AG04449 (cell line): ENCODE data around the gene PLA2G2D.

Source experiments
- CTCF ChIA-PET: fragments of 350-600 bp; formaldehyde crosslinking; extraction: SDS; loops from one replicate; lab custom pipeline; 2021; ENCODE audit warnings: antibody characterized with exemption; lab: Yijun Ruan, JAX
- POLR2A ChIA-PET: fragments of 400-600, 350-600 bp; formaldehyde crosslinking; extraction: SDS; loops from one replicate; lab custom pipeline; 2020; ENCODE audit warnings: antibody characterized with exemption, inconsistent platforms; lab: Yijun Ruan, JAX
- DNase-seq: peaks from one replicate; pipeline ENCODE4 v3.0.0-alpha.2; 2010; ENCODE audit warnings: low read depth, low spot score
- H3K4me3 ChIP-seq: 2 replicates; pipeline ENCODE4 v1.5.1; 2011; ENCODE audit warnings: low read depth, mild to moderate bottlenecking, control low read depth, low read length
- TF ChIP-seq, protein P1 (sequence below): IDR thresholded peaks from one replicate; pipeline ENCODE4 v1.5.1; 2011; ENCODE audit warnings: mild to moderate bottlenecking, moderate library complexity, low read length, control low read depth, inconsistent platforms; ENCODE audit not compliant: insufficient read depth; ENCODE audit errors: missing control alignments

The PLA2G2D gene

DNA sequence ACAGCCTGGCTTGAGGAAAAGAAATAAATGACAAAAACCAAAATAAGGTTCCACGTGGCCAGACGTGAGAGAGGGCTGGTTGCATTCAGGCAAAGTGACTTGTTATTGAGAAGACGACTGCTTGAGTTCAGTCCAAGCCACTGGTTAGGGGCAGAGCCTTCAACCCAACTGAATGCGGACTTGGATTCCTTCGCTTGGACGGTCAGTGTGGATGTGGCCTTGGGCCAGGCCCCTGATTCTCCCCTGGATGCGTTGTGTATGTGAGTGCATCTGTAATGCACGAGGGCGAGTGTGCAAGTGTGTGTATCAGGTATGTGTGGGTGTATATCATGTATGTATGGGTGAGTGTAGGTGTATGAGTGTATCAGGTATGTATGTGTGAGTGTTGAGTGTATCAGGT, 21.7 kb upstream of the PLA2G2D start:
- DNase-seq, result no peak
- ChIA-PET CTCF (no interaction called here), POLR2A (no interaction called here)
- TF ChIP-seq, protein P1, sequence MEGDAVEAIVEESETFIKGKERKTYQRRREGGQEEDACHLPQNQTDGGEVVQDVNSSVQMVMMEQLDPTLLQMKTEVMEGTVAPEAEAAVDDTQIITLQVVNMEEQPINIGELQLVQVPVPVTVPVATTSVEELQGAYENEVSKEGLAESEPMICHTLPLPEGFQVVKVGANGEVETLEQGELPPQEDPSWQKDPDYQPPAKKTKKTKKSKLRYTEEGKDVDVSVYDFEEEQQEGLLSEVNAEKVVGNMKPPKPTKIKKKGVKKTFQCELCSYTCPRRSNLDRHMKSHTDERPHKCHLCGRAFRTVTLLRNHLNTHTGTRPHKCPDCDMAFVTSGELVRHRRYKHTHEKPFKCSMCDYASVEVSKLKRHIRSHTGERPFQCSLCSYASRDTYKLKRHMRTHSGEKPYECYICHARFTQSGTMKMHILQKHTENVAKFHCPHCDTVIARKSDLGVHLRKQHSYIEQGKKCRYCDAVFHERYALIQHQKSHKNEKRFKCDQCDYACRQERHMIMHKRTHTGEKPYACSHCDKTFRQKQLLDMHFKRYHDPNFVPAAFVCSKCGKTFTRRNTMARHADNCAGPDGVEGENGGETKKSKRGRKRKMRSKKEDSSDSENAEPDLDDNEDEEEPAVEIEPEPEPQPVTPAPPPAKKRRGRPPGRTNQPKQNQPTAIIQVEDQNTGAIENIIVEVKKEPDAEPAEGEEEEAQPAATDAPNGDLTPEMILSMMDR, result no peak
- H3K4me3 ChIP-seq, result no peak overlapping the region

DNA sequence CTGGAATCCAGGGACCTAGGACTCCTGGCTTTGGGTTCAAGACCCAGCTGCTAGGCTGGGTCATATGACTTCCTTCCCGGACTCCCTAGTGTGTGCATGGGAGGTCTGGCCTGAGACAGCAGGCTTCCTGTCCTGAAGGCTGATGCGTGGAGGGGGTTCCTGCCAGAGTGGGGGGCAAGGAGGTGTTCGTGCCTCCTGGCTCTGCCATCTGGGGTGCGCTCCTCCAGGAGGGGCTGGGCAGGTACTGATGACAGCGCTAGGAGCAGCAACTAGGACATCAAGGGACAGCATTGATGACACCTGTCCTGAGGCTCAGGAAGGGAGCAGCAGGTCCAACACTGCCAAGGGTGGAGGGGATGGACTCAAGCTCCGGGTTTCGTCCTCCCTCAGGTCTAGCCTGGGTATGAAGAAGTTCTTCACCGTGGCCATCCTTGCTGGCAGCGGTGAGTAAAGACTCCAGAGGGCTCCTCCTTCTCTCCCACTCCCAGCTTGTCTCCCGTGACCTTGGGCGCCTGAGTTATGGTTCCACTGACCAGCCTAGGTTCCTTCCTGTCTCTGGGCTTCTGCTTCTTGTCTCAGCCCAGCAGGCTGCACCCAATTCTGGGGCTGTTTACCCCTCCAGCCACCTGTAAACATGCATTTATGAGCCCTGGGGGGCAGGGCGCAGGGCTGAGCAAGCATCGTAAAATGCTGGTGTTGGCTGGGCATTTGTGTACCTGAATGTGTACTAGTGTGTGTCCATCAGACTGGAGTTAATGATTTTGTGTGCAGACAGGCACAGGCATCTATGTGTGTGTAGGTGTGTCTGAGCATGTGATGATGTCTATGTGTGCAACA, 20.7 kb upstream of the PLA2G2D start:
- TF ChIP-seq, protein P1, result no peak
- no peak overlapping the region for H3K4me3 ChIP-seq
- DNase-seq, result no peak
- ChIA-PET CTCF (no interaction called here), POLR2A (no interaction called here)

- POLR2A ChIA-PET, result no interaction called here
- CTCF ChIA-PET, result interaction anchor here (1.5 kb wide), 1 partner anchor 13 kb away, joined by 5 read pairs; no protein-coding TSS in a partner anchor
- DNase-seq, result no peak
- TF ChIP-seq, protein P1, result no peak
- H3K4me3 ChIP-seq, result no peak within 1 kb of the TSS
These were observed 19.7 kb upstream of the PLA2G2D start, which contains the start of gene PLA2G2F for GRCh38 chr1:20138961-20139550. Gene PLA2G2F (plus strand): TSS chr1:20139323. CDS start chr1:20139428, 105 bp downstream.

GRCh38 chr1:20138346-20138745, 19.0 kb upstream of the PLA2G2D start:
- CTCF ChIA-PET, result interaction anchor here (1.5 kb wide), 1 partner anchor 14 kb away, joined by 5 read pairs; no protein-coding TSS in a partner anchor
- no peak overlapping the region for H3K4me3 ChIP-seq
- POLR2A ChIA-PET, result no interaction called here
- no peak for DNase-seq
- TF ChIP-seq, protein P1, result no peak

- ChIA-PET CTCF (interaction anchor here (1.5 kb wide), 1 partner anchor 14 kb away, joined by 5 read pairs; no protein-coding TSS in a partner anchor), POLR2A (no interaction called here)
- no peak overlapping the region for H3K4me3 ChIP-seq
- DNase-seq, result no peak
- TF ChIP-seq, protein P1, result no peak
These were observed 18.3 kb upstream of the PLA2G2D start for GRCh38 chr1:20137604-20138003.

- no peak for DNase-seq
- CTCF ChIA-PET, result no interaction called here
- no peak overlapping the region for H3K4me3 ChIP-seq
- POLR2A ChIA-PET, result no interaction called here
- TF ChIP-seq, protein P1, result no peak
These were observed 17.7 kb upstream of the PLA2G2D start for GRCh38 chr1:20137055-20137454.
